GM12878 (cell line): Measurements from ENCODE around the gene STRN4. TPM values are rescaled to one million over a fixed set of nuclear protein-coding genes. Genes with fewer than 3 reads are reported as not detected.

Source experiments
- DPF2 ChIP-seq: fragments of 450-650 bp; IDR thresholded peaks from 2 replicates; pipeline ENCODE4 v1.6.1; 2017; ENCODE audit warnings: mild to moderate bottlenecking
- ETV6 ChIP-seq, 2 experiments: fragments of 450-650 bp in 1 of 2; IDR thresholded peaks in 1 of 2; conservative IDR thresholded peaks in 1 of 2; 2 replicates each; pipeline ENCODE4 v1.6.1; 2014; ENCODE audit warnings: antibody characterized with exemption in 1 of 2, borderline replicate concordance in 1 of 2, low read depth in 1 of 2, mild to moderate bottlenecking in 1 of 2, moderate library complexity in 1 of 2
- HDAC6 ChIP-seq: fragments of 200-600 bp; sonication (generic); IDR thresholded peaks from one replicate; pipeline ENCODE4 v1.8.0; 2017; ENCODE audit warnings: antibody characterized with exemption; ENCODE audit not compliant: unreplicated experiment
- MTA2 ChIP-seq: fragments of 450-650 bp; IDR thresholded peaks from 2 replicates; pipeline ENCODE4 v1.6.1; 2016; ENCODE audit warnings: low read depth, mild to moderate bottlenecking, moderate library complexity
- NR2C2 ChIP-seq: IDR thresholded peaks from 2 replicates; pipeline ENCODE4 v1.6.1; 2011; ENCODE audit warnings: borderline replicate concordance, low read depth; ENCODE audit not compliant: control insufficient read depth, insufficient read length
- PAX8 ChIP-seq: fragments of 450-650 bp; IDR thresholded peaks from 2 replicates; pipeline ENCODE4 v1.6.1; 2017; ENCODE audit warnings: mild to moderate bottlenecking, moderate library complexity
- POLR2A ChIP-seq: IDR thresholded peaks from 2 replicates; pipeline ENCODE4 v1.6.1; 2011; ENCODE audit warnings: low read depth, mild to moderate bottlenecking, low read length
- RBBP5 ChIP-seq: fragments of 200-600 bp; sonication (generic); conservative IDR thresholded peaks from 2 replicates; pipeline ENCODE4 v1.6.1; 2016
- RCOR1 ChIP-seq: conservative IDR thresholded peaks from 2 replicates; pipeline ENCODE4 v1.6.1; 2012; ENCODE audit warnings: low read depth, low read length, improper control_type of control experiment
- RUNX3 ChIP-seq: IDR thresholded peaks from 2 replicates; pipeline ENCODE4 v1.6.1; 2012; ENCODE audit warnings: low read length, inconsistent platforms
- SP1 ChIP-seq: IDR thresholded peaks from one replicate; pipeline ENCODE4 v1.6.1; 2011; ENCODE audit warnings: low read depth, low read length
- SPI1 ChIP-seq: IDR thresholded peaks from 2 replicates; pipeline ENCODE4 v1.6.1; 2011; ENCODE audit warnings: low read depth, mild to moderate bottlenecking, low read length, moderate library complexity, borderline replicate concordance; ENCODE audit not compliant: insufficient read depth
- SREBF1 ChIP-seq: IDR thresholded peaks from 2 replicates; pipeline ENCODE4 v1.6.1; 2012; ENCODE audit warnings: mild to moderate bottlenecking, low read length
- polyA plus RNA-seq, 11 experiments: library from polyadenylated mRNA; depleted of rRNA in 4 of 11; unstranded in 6 of 11; stranded (reverse) in 5 of 11; fragments of >200 nt; fragmentation: Nextera tagmentation in 4 of 11; fragmentation: Illumina TruSeq in 1 of 11; extraction: Ambion mirVana in 4 of 11; extraction: Trizol in 1 of 11; gene quantifications; 1 replicate in 1 of 11; 2 replicates in 10 of 11; pipeline versions ENCODE4 v1.2.1 to v1.2.3, GENCODE V29; 2011 to 2016; ENCODE audit warnings: inconsistent platforms in 2 of 11, missing spikeins in 2 of 11, low read depth in 1 of 11
- total RNA-seq, 4 experiments: library from RNA; depleted of rRNA in 3 of 4; stranded (reverse); fragments of >200 nt in 3 of 4; fragmentation: Illumina TruSeq in 1 of 4; extraction: Trizol in 1 of 4; gene quantifications; 2 replicates each; pipeline versions ENCODE4 v1.2.1 to v1.2.3, GENCODE V29; 2013 to 2021
- TF ChIP-seq, protein P1 (sequence below): fragments of 450-650 bp; IDR thresholded peaks from 2 replicates; pipeline ENCODE4 v1.6.1; 2016; ENCODE audit warnings: mild to moderate bottlenecking
- TF ChIP-seq, protein P2 (sequence below): fragments of 450-650 bp; IDR thresholded peaks from 2 replicates; pipeline ENCODE4 v1.6.1; 2017; ENCODE audit warnings: mild to moderate bottlenecking
- TF ChIP-seq, protein P3 (sequence below): IDR thresholded peaks from 2 replicates; pipeline ENCODE4 v1.6.1; 2011; ENCODE audit warnings: low read depth, low read length, improper control_type of control experiment, borderline replicate concordance
- TF ChIP-seq, protein P4 (sequence below): fragments of 450-650 bp; IDR thresholded peaks from 2 replicates; pipeline ENCODE4 v1.6.1; 2017; ENCODE audit warnings: borderline replicate concordance
- TF ChIP-seq, protein P5 (sequence below): fragments of 450-650 bp; formaldehyde crosslinking; IDR thresholded peaks from 2 replicates; pipeline ENCODE4 v1.4.0; 2022; ENCODE audit warnings: mild to moderate bottlenecking, moderate library complexity
- TF ChIP-seq, protein P6 (sequence below): fragments of 450-650 bp; IDR thresholded peaks from 2 replicates; pipeline ENCODE4 v1.6.1; 2017; ENCODE audit warnings: low read depth, mild to moderate bottlenecking, moderate library complexity

The STRN4 gene
- total and polyA plus RNA-seq, 10 of the 15 experiments (the other 5 are each of a cell fraction or from before 2014, with no cell fraction given) = 0.42 to 62.8 (median 22.5) TPM

DNA sequence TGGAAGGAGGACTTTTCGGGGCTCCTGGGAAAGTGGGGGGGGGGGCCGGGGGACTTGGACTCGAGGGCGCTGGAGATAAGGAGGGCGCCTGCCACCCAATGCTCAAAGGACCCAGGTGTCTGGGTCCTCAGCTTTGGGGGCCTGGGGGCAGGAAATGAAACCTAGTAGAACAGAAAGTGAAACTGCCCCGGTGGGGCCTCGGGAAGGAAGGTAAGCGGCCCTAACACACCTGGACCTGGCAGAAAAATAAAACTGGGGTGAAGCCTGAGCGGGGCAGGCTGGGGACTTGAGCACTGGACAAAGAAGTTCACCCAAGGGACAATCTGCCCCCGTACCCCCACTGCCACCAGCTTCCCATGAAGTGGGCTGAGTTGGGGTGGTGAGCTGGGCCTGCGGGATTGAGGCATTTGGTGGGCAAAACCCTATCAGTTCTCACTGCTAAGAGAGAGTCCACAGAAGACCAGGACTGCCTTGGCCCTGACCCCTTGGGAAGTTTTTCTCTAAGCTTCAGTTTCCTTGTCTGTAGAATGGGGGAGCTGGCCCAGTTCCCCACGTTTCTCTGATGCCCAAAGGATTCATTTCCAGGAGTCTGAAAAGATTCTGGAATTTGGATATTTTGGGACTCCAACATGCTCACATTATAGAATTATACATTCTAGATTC, 31.7 kb downstream of the STRN4 start (continued):
- peak; percentile 27; the same call in 1 of the 2 replicates for TF ChIP-seq DPF2
- TF ChIP-seq, protein P1, sequence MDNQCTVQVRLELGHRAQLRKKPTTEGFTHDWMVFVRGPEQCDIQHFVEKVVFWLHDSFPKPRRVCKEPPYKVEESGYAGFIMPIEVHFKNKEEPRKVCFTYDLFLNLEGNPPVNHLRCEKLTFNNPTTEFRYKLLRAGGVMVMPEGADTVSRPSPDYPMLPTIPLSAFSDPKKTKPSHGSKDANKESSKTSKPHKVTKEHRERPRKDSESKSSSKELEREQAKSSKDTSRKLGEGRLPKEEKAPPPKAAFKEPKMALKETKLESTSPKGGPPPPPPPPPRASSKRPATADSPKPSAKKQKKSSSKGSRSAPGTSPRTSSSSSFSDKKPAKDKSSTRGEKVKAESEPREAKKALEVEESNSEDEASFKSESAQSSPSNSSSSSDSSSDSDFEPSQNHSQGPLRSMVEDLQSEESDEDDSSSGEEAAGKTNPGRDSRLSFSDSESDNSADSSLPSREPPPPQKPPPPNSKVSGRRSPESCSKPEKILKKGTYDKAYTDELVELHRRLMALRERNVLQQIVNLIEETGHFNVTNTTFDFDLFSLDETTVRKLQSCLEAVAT = 0 out of 2 replicates have a peak, but pooled peaks have one; percentile 21
- TF ChIP-seq, protein P2, sequence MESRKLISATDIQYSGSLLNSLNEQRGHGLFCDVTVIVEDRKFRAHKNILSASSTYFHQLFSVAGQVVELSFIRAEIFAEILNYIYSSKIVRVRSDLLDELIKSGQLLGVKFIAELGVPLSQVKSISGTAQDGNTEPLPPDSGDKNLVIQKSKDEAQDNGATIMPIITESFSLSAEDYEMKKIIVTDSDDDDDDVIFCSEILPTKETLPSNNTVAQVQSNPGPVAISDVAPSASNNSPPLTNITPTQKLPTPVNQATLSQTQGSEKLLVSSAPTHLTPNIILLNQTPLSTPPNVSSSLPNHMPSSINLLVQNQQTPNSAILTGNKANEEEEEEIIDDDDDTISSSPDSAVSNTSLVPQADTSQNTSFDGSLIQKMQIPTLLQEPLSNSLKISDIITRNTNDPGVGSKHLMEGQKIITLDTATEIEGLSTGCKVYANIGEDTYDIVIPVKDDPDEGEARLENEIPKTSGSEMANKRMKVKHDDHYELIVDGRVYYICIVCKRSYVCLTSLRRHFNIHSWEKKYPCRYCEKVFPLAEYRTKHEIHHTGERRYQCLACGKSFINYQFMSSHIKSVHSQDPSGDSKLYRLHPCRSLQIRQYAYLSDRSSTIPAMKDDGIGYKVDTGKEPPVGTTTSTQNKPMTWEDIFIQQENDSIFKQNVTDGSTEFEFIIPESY = no peak
- no peak for TF ChIP-seq HDAC6
- no peak for TF ChIP-seq SREBF1
- no peak for TF ChIP-seq RCOR1
- peak; percentile 30; the same call in 1 of the 2 replicates for TF ChIP-seq RUNX3
- TF ChIP-seq, protein P3, sequence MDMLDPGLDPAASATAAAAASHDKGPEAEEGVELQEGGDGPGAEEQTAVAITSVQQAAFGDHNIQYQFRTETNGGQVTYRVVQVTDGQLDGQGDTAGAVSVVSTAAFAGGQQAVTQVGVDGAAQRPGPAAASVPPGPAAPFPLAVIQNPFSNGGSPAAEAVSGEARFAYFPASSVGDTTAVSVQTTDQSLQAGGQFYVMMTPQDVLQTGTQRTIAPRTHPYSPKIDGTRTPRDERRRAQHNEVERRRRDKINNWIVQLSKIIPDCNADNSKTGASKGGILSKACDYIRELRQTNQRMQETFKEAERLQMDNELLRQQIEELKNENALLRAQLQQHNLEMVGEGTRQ = no peak
- TF ChIP-seq, protein P4, sequence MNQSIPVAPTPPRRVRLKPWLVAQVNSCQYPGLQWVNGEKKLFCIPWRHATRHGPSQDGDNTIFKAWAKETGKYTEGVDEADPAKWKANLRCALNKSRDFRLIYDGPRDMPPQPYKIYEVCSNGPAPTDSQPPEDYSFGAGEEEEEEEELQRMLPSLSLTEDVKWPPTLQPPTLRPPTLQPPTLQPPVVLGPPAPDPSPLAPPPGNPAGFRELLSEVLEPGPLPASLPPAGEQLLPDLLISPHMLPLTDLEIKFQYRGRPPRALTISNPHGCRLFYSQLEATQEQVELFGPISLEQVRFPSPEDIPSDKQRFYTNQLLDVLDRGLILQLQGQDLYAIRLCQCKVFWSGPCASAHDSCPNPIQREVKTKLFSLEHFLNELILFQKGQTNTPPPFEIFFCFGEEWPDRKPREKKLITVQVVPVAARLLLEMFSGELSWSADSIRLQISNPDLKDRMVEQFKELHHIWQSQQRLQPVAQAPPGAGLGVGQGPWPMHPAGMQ = no peak
- TF ChIP-seq MTA2 = no peak
- TF ChIP-seq SP1 = no peak
- peak in 1 of 2 experiments; percentile 97; a peak in 2 of 4 replicates for TF ChIP-seq ETV6 (conservative IDR thresholded peaks at IDR 0.05 in 1 of 2, IDR thresholded peaks at IDR 0.05 in 1 of 2; ENCODE audit: borderline replicate concordance in 1 of 2, low read depth in 1 of 2)
- TF ChIP-seq SPI1 = peak; percentile 19; the same call in 1 of the 2 replicates
- TF ChIP-seq, protein P5, sequence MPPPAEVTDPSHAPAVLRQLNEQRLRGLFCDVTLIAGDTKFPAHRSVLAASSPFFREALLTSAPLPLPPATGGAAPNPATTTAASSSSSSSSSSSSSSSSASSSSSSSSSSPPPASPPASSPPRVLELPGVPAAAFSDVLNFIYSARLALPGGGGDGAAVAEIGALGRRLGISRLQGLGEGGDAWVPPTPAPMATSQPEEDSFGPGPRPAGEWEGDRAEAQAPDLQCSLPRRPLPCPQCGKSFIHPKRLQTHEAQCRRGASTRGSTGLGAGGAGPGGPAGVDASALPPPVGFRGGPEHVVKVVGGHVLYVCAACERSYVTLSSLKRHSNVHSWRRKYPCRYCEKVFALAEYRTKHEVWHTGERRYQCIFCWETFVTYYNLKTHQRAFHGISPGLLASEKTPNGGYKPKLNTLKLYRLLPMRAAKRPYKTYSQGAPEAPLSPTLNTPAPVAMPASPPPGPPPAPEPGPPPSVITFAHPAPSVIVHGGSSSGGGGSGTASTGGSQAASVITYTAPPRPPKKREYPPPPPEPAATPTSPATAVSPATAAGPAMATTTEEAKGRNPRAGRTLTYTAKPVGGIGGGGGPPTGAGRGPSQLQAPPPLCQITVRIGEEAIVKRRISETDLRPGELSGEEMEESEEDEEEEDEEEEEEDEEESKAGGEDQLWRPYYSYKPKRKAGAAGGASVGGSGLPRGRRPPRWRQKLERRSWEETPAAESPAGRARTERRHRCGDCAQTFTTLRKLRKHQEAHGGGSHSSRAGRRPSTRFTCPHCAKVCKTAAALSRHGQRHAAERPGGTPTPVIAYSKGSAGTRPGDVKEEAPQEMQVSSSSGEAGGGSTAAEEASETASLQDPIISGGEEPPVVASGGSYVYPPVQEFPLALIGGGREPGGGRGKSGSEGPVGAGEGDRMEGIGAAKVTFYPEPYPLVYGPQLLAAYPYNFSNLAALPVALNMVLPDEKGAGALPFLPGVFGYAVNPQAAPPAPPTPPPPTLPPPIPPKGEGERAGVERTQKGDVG (CRISPR knock-in tag) = no peak
- TF ChIP-seq PAX8 = no peak
- TF ChIP-seq POLR2A = no peak; the same call in 1 of the 2 replicates
- TF ChIP-seq, protein P6, sequence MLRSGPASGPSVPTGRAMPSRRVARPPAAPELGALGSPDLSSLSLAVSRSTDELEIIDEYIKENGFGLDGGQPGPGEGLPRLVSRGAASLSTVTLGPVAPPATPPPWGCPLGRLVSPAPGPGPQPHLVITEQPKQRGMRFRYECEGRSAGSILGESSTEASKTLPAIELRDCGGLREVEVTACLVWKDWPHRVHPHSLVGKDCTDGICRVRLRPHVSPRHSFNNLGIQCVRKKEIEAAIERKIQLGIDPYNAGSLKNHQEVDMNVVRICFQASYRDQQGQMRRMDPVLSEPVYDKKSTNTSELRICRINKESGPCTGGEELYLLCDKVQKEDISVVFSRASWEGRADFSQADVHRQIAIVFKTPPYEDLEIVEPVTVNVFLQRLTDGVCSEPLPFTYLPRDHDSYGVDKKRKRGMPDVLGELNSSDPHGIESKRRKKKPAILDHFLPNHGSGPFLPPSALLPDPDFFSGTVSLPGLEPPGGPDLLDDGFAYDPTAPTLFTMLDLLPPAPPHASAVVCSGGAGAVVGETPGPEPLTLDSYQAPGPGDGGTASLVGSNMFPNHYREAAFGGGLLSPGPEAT = 0 out of 2 replicates have a peak, but pooled peaks have one; percentile 15
- no peak for TF ChIP-seq NR2C2
- TF ChIP-seq RBBP5 = no peak
